ENCODE data around the gene LETM1. TPM values are rescaled to one million over a fixed set of nuclear protein-coding genes. Genes with fewer than 3 reads are reported as not detected.

LETM1 gene
- polyA plus RNA-seq, 5 donors: 13.9 to 27.4 (median 21.6) TPM

DNA sequence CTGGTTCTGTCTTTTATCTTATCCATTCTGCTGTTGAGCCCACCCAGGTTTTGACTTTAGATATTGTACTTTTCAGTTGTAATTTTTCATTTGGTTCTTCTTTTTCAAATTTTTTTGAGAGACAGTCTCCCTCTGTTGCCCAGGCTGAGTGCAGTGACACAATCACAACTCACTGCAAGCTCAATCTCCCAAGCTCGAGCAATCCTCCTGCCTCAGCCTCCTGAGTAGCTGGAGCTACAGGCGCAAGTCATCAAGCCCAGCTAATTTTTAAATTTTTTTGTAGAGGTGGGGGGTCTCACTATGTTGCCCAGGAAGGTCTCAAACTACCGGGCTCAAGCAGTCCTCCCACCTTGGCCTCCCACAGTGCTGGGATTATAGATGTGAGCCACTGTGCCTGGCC is 25.7 kb downstream of the LETM1 start:
- DNase-seq: no peak

DNA sequence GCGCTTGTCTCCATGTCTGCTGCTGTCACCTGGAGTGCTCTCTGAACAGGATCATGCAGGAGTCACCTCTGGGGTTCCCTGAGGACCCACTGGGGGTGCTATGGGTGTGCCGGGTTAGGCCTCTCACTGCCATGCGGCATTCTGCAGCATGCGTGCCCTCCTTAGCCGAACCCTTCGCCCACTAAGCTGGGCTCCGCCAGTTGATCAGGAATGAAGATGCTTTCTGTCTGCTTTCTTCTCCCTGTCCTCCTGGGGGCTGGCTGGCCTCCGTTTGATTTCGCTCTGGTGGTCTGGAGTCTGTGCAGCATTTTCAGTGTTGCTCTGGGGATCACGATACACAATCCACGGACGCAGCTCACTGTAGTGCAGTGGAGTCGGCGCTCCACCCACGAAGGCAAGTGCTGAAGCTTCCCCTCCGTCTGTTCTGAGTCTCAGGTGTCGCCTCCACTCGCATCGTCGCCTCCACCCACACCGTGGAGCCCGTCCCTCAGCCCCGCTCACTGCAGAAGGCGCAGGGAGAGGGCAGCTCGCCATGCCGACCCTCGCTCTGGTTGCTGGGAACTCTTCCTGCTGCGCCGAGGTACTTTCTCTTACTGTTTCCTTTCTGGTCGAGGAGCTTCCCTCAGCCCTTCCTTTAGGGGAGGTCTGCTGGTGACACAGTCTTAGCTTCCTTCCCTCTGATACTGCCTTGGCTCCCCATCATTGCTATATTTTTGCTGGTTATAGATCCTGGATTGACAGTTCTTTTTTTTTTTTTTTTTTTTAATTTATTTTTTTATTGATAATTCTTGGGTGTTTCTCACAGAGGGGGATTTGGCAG is 29.2 kb downstream of the LETM1 start:
- DNase-seq: no peak

DNA sequence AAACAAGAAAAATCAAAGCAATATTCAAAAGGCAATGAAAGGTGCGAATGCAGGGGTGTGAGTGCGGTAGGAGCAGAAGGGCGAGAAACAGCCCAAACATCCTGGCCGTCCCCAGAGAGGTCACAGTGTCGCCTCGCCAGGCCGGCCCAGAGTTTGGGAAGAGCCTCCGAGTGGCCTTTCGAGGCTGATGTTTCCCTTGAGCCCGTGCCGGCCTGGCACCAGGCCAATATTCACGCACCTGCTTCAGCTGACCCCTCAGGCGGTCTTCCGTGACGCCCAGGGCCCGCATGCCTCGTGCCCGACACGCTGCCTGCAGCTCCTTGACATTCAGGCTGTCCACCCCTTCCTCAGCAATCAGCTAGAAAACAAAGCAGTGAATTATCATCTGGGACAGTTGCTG is 30.6 kb downstream of the LETM1 start:
- no peak for DNase-seq

DNA sequence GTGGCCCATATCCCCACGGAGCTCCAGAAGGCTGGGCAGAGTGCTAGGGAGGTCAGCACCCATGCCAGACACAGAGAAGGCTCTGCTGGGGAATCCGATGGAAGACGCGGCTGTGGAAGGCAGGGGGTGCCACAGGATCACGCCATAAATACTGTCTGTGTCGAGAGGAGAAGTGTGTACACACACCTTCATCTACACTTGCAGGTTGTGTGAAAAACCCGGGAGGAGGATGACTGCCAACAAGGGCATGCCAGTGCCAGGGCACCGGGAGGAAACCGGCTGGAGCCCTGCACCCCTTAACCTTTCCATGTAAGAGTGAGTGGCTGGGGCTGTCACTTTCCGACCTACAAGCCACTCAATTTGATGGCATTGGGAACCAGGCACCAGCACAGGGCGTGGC is 31.2 kb downstream of the LETM1 start:
- no peak for DNase-seq

DNA sequence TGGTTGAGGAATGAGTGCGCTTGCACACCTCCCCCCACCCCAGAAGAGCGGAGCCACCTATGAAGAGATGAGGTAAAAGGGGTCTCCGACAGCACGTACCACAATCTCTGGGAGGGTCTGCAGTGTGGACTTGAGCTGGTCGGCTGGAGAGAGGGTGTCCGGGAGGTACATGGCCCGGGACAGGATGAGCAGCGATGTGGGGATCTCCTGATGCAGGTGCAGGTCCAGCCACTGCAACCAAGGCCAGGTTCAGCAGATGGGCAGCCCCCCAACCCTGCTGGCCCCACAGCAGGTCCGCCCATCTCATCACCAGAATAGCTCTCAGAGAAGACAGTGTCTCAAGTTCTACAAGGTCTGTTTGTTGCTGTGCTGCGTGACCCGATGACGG is 32.4 kb downstream of the LETM1 start:
- DNase-seq: no peak

DNA sequence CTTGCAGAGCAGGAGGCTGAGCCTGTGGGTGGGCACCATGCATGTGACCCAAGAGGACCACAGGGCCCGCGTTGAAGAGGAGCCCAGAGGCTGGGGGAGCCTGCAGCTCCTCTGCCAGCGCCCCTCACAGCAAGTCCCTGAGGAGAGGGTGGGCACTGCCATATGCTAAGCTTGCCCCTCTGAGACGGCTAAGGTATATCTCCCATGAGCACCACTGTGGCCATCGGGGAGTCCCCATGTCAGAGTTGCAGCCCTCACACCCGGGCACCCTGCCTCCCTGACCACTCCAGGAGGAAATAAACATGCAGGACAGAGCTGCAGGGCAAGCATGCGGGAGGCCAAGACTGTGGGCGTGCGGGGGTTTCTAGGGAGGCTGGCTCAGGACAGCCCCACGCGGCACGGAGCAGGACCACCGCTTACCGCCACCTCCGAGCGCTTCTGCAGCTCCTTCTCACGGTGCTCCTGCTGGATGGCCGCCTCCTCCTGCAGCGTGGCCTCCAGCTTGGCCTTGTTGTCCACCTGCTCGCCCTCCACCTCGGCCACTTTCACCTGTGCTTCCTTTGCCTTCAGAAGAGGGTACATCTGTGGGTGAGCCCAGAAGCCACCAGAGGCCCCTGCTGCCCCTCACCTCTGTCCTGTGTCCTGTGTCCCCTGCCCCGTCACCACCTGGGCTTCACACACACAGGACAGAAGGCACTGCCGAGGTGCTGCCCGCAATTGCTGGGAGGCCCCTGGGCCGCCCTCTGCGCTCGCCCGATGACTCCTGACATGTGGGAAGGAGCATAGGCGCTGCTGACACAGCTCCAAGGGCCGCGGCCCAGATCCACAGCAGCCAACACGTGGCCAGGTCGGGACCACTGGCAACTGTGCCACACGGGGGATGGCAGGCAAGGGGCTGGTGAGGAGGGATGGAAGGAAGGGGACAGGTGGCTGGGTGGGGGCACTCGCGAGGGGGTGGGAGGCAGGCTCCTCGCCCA is 33.1 kb downstream of the LETM1 start:
- no peak for DNase-seq

DNA sequence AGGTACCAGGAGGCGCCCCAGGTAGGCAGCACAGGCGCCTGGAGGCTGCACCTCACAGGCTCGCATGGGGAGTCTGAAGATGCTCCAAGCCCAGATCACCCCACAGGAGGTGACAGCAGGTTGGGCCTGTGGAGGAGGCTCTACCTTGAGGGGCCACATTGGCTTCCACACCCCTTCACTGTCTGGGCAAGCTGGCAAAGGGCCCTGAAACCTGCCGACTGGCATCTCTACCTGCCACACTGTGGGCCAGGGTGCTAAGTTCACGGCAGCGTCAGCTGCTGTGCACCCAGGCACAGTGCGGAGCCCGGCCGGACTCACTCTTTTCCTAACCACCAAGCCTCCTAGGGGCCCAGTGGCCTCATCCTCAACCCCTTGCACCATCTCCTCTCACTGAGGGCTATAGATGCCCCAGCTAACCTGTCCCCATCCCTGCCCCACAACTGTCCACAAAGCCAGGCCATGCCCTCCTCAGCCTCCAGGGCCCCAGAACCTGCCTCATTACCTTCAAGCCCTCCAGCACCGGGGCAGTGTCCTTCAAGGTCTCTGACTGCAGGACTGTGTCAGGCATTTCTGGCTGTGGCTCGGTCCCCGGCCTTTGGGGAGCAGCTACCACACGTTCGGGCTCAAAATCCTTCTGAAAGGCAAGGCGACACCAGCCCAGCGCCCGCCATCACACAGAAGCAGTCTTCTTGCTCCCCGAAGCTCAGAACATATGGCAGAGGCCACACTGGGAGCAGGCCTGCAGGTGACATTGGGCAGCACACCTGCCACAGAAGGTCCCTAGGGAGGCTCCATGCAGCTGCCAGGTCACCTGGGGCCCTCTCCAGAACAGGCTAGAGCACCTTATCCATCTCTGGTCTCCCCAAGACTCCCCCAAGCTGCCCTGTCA is 34.0 kb downstream of the LETM1 start:
- DNase-seq: no peak

DNA sequence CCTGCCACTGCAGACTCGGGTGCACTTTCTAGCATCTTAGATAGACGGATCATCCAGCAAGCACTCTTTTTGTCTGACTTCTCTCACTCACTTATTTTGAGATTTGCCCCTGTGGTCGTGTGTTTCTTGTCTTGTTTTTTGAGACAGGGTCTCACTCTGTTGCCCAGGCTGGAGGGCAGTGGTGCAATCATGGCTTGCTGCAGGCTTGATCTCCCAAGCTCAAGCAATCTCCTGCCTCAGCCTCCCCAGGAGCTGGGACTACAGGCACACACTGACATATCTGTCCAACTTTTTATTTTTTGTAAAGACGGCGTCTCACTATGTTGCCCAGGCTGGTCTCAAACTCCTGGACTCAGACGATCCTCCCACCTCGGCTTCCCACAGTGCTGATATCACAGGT is 36.1 kb downstream of the LETM1 start:
- DNase-seq: no peak

DNA sequence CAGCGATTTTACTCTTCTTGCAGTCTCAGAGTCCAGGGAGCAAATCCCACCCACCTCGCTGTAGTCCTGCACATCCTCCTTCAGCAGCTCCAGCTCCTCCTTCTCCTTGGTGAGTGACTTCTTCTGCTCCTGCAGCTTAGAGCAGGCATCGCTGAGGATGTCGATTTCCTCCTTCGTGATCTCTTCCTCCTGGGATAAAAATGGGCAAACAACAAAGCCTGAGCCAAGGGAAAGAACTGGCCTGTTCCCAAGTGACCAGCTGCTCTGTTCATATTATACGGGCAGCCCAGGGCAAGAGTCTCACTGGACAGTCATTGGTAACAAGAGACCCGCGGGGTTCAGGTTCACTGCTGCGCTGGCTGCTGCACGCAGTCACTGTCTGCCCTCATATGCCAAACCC is 36.7 kb downstream of the LETM1 start:
- peak; percentile 30 to 39 for DNase-seq

DNA sequence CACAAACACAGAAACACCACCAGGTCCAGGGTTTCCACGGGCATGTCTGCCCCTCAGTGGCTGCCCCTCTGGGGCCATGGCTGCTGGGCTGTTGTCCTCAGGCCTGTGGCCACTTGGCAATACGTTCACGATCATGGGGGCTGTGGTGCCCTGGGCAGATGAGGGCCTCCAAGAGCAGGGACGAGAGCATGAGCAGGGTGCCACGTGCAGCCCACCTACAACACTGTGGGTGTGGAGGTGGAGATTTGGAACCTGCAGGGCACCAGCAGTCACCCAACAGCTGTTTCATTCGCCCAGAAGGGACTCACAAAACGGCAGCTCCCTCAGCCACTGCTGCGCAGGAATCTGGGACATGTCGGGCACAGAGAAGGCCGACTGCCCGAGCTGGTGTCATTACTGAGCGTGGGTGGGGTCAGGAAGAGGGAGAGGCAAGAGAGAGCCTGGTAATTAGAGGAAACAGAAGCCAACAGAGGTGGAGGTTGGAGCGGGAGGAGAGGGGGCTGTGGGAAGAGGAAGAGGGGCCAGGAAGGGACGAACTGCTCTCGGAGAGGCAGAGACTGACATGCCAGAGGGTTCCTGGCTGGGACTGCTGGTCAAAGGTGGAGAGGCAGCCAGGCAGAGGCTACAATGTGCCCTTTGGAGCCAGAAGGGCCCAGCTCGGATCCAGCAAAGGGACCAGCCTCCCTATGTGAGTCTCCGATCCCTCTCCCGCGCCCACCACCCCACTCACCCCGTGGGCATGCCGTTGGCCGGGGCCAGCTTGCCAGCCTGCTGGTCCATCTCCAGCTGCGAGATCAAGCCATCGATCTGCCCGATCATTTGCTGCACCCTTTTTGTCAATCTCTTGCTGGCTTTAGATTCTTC is 39.7 kb downstream of the LETM1 start:
- DNase-seq: no peak

DNA sequence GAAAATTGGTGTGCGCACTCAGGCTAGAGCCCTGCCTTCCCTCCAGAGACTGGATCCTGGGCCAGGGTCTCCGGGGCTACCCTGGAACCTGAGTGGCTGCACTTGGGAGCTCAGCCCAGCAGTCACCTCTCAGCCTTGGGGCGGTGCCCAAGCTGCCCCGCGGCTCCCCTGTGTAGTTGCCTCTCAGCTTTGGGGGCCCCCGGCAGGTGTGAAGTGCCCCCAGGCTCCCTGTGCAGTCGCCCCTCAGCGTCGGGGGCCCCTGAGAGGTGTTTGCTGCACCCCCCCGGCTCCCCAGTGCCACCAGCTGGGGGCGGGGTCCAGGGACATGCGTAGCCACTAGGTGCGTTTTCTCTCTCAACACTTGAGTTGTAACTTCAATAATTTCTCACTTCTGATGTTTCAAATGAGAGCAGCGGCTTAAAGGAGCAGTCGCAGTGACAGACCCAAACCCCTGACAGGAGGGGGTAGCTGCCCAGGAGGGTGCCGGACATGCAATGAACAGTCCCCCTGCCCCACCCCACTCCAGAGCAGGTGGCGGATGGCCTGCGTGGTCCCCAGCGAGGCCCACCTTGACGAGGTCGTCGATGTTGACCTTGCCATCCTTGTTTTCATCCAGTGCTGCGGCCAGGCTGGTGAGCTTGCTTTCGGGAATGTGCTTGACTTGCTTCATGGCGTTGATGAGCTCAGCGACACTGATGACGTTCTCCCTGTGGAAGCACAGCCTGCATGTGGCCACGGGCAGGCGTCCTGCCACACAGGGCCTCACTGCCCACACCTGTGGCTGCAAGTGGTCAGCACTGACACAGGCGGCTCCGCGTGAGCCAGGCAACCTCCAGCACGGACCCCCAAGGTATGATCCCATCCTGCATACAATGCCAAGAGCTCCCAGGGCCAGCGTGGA is 40.6 kb downstream of the LETM1 start:
- no peak for DNase-seq

DNA sequence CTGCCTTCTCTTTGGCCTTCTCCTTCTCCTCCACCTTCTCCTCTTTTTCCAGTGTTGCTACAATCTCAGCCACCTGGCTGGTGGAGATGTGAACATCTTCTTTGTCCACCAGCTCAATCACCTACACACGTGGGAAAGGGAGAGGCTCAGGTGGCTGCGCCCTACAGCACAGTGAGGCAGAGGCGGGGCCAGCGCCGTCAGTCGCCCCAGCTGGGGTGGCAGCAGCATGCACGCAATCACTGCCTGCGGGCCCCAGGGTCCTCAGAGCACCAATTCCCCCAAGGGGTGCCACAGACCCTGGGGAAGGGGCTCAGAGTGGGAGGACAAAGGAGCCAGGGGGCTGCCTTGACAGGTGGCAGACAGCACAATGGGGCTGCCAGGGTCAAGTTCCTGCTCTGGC is 41.5 kb downstream of the LETM1 start:
- no peak for DNase-seq

DNA sequence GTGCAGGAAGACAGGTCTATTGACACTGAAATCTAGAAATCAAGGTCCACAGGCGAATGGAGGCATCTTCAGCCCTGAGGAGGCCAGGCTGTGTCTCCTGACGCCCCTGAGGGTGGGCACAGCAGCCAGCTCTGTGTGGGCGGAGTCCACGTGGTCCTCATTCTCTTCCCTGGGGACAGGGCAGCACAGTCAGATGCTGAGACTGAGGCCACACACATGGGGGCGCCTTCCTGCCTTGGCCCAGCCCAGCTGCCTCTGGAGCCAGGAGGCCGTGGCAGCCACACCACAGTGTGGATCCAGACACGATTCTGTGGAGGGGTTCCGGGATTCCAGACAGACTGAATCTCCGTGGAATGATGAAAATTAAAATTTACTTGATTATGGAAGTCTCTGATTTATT is 42.0 kb downstream of the LETM1 start:
- no peak for DNase-seq

DNA sequence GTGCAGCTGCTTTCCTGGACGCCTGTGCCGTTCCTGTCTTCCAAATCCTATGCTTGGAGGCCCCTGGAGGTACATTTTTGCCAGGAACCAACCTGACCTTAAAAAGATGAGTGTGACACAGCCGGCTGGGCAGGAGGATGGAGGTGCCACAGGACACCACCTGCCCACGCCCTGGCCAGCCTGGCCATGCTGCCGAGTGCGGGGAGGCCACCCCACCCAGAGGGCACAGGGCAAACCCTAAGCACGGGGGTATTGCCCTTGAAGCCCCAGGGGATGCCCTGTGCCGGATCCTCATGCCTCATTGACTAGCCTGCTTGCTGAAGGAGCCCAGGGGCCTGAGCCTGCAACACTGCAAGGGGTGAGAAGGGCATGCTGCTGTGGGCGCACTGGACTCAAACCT is 42.7 kb downstream of the LETM1 start:
- DNase-seq: no peak

DNA sequence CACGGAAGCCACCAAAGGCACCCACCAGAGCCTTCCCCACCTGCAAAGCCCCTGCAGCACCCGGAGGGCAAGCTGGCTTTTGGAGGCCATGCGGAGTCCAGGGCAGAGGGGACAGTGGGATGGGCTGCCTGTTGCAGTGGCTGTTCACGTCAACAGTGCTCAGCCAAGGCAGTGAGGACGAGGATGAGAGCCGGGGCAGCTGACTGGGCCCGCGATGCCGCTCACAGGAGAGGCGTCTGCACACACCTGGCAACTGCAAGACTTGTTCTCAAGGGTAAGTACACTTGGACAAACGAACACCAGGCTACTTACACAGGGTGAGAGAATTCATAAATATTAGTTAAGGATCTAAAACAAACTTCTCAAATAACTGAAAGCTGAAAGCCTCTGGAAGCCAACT is 43.2 kb downstream of the LETM1 start:
- DNase-seq: no peak

DNA sequence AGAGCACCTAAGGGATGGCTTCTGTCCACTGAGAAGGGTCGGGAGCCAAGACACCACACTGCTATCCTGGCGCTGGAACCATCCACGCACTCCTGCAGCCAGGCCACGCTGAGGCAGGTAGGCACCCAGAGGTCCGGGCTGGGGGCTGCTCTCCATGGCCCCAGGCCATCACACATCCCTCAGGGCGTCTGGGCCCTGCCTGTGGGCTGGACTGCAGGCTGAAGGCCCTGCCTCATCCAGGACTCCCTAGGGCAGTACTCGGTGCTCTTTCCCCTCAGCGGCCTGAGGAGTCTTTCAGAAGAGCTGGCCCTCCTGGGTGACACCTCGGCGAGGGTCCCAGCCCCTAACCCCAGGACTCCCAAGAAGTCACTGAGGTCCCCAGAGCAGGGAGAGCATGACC is 45.2 kb downstream of the LETM1 start:
- no peak for DNase-seq

DNA sequence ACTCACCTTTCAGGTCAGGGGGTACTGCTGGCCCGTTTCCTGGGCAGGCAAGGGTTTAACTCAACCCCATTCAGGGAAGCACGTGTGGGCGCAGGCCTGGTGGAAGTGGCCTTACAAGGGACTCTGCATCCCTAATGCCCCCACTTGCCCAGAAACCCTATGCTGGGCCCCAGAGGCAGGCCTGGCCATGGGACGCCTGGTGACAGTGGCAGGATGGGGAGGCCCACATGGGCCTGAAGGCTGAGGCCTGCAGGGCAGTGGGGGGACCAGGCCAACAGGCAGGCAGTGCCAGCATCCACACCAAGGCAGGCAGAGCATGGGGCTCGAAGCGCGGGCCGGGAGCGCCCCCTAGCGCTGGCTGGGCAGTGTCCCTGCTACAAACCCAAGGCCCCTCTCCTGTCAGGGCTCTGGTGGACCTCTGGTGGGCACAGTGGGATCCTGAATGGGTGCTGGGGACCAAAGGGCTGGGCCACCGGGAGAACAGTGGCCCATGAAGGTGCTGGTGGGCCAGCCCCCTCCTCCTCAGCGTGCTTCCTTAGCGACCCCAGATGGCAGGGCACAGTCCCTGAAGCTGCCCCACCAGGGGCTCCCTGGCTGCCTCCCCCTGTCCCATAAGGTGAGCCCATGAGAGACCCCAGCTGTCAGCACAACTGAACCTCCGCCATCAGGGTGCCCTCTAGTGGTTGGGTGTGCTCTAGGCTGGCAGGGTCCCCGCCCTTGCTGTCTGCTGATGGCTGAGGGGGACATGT is 46.0 kb downstream of the LETM1 start:
- peak in 1 of 2 donors; percentile 71 for DNase-seq

DNA sequence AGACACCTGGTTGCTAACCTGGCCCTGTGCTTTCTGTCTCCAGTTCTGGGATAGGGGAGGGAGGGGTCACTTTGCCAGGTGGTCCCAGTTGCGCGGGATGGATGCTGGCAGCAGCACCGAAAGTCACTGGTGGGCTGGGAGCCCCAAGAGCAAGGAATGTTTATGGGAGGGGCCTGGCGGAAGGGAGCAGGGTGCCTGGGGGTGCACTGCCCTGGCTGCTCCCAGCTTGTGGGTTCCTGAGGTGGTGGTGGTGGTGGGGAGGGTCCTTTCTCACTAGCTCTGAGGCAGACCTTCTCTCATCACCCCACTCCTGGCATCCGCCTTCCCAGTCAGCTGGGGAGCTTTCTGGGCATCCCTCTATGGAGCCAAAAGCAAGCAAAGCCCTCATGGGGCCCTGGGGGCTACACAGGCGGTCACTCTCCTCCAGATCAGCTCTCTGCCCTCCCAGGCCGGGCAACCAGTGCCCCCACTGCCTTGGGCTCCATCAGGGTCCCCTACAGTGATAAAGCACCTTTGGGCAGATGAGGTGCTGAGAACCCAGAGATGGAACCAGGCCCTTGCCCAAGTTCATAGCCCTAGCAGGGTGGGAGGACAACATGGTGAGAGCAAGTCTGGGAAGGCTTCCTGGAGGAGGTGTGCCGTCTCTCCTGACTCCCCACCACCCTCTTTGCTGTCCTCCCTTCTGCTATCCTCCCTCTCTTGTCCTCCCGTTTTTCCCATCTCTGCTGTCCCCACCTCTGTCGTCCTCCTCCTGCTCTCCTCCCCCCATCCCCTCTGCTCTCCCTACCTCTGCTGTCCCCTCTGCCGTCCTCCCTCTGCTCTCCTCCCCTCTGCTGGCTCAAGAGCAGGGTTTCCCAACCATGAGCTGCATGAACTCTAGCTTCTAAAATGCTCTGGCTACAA is 46.9 kb downstream of the LETM1 start:
- DNase-seq: no peak

Data from right lung (tissue), 5 donors.